Measurements from ENCODE around the gene DLG2. TPM values are rescaled to one million over a fixed set of nuclear protein-coding genes. Genes with fewer than 3 reads are reported as not detected.

Gene DLG2
- polyA plus RNA-seq, 3 donors: 0.24 to 0.39 TPM; not detected in 1

DNA sequence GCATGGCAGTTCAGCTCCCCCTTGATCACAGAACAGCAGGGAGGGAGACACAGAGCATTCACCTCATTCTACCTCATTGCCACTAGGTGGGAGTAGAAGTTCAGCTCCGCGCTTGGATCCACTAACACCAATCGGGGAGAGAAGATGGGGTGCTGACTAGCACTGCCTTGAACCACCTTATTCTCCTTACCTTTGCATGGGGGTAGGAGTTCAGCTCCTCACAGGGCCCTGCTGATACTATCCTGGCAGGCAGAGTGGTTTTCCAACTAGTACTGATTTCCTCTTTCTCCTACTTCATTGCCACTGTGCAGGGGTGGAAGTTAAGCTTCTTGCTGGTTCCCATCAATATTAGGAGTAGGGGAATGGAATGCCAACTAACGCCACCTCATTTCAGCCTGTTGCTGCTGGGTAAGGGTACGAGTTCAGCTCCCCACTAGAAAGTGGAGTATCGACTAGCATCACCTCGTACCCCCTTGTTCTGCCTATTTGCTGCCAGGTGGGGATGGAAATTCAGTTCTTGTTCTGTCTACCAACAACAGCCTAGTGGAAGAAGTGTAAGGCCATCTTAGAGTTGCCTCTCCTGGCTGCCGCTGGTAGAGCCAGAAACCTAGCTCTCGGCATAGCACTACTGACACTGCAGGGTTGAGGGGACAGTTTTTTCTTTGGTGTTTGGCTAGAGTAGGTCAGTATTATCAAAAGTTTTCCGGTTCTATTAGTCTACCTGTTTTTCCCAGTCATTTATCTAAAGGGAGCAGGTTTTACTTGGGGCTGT lies 1790.1 kb downstream of the DLG2 start:
- no peaks in the 10 kb centered on the region for H3K4me1 Mint-ChIP-seq
- TF ChIP-seq, protein P1, sequence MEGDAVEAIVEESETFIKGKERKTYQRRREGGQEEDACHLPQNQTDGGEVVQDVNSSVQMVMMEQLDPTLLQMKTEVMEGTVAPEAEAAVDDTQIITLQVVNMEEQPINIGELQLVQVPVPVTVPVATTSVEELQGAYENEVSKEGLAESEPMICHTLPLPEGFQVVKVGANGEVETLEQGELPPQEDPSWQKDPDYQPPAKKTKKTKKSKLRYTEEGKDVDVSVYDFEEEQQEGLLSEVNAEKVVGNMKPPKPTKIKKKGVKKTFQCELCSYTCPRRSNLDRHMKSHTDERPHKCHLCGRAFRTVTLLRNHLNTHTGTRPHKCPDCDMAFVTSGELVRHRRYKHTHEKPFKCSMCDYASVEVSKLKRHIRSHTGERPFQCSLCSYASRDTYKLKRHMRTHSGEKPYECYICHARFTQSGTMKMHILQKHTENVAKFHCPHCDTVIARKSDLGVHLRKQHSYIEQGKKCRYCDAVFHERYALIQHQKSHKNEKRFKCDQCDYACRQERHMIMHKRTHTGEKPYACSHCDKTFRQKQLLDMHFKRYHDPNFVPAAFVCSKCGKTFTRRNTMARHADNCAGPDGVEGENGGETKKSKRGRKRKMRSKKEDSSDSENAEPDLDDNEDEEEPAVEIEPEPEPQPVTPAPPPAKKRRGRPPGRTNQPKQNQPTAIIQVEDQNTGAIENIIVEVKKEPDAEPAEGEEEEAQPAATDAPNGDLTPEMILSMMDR (IDR thresholded peaks at IDR 0.05): no peak
- Histone ChIP-seq H3K36me3 (replicated peaks in 1 of 2; ENCODE audit: control insufficient read depth in 1 of 2, insufficient read depth in 2 of 2, low read length in 2 of 2) (no peaks in the 10 kb centered on the region), H3K4me1 (ENCODE audit: control insufficient read depth in 1 of 2, insufficient read depth in 2 of 2, low read length in 2 of 2) (no peaks in the 10 kb centered on the region), H3K27ac (ENCODE audit: low read depth in 1 of 2, low read length in 2 of 2) (no peak overlapping the region), H4K20me1 (ENCODE audit: insufficient read depth, low read length) (no peaks in the 10 kb centered on the region), H3K9me3 (replicated peaks in 1 of 2; ENCODE audit: control insufficient read depth in 1 of 2, insufficient read depth in 1 of 2, low read length in 2 of 2) (no peaks in the 10 kb centered on the region), H2AFZ (ENCODE audit: insufficient read depth, low read depth, low read length, poor library complexity, severe bottlenecking) (no peak overlapping the region), H3K4me2 (replicated peaks; ENCODE audit: extremely low read depth, low read length, poor library complexity, severe bottlenecking) (no peak overlapping the region), H3K9ac (ENCODE audit: insufficient read depth, low read length, poor library complexity, severe bottlenecking) (no peak overlapping the region), H3K4me3 (replicated peaks in 1 of 3; ENCODE audit: low read depth in 2 of 3, low read length in 3 of 3) (no peak overlapping the region), H3K27me3 (ENCODE audit: control insufficient read depth in 2 of 2, insufficient read depth in 2 of 2, low read length in 2 of 2) (no peaks in the 10 kb centered on the region), H3K79me2 (ENCODE audit: insufficient read depth, low read length) (no peaks in the 10 kb centered on the region)
- DNase-seq: no peak
- H3K4me3 Mint-ChIP-seq: no peak overlapping the region
- intact Hi-C loops (cut with micrococcal nuclease): no loop called here
- H3K27me3 Mint-ChIP-seq (ENCODE audit: low read depth in 3 of 3): peaks cover 1 to 4% (median 3%) of the 10 kb centered on the region in 3 donors
- 75% methylated on average over 5 of the region's 10 CpGs for WGBS (ENCODE audit: insufficient coverage)
- no peaks in the 10 kb centered on the region for H3K9me3 Mint-ChIP-seq
- no peaks in the 10 kb centered on the region for H3K36me3 Mint-ChIP-seq
- no peak overlapping the region for H3K27ac Mint-ChIP-seq

DNA sequence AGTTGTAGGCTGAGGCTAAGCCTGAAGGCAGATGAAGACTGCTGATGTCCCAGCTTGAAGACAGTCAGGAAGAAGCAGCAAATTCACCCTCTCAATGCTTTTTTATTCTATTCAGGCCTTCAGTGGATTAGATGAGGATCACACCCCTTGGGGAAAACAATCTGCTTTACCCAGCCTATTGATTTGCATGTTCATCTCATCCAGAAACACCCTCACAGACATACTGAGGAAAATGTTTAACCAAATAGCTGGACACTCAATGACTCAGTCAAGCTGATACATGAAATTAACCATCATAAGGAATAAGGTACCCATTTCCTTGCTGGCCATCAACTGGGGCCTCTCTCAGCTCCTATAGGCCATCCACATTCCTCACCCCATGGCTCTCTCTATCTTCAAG lies 1791.1 kb downstream of the DLG2 start:
- no peaks in the 10 kb centered on the region for H4K20me1 ChIP-seq (ENCODE audit: insufficient read depth, low read length)
- no peaks in the 10 kb centered on the region for H3K9me3 ChIP-seq (replicated peaks in 1 of 2; ENCODE audit: control insufficient read depth in 1 of 2, insufficient read depth in 1 of 2, low read length in 2 of 2)
- no peak overlapping the region for H3K9ac ChIP-seq (ENCODE audit: insufficient read depth, low read length, poor library complexity, severe bottlenecking)
- TF ChIP-seq, protein P1 (IDR thresholded peaks at IDR 0.05): no peak
- no peaks in the 10 kb centered on the region for H3K9me3 Mint-ChIP-seq
- no peaks in the 10 kb centered on the region for H3K4me1 ChIP-seq (ENCODE audit: control insufficient read depth in 1 of 2, insufficient read depth in 2 of 2, low read length in 2 of 2)
- no peaks in the 10 kb centered on the region for H3K27me3 ChIP-seq (ENCODE audit: control insufficient read depth in 2 of 2, insufficient read depth in 2 of 2, low read length in 2 of 2)
- H2AFZ ChIP-seq (ENCODE audit: insufficient read depth, low read depth, low read length, poor library complexity, severe bottlenecking): no peak overlapping the region
- H3K36me3 ChIP-seq (replicated peaks in 1 of 2; ENCODE audit: control insufficient read depth in 1 of 2, insufficient read depth in 2 of 2, low read length in 2 of 2): no peaks in the 10 kb centered on the region
- no peak for DNase-seq
- peaks cover 1 to 4% (median 3%) of the 10 kb centered on the region in 3 donors for H3K27me3 Mint-ChIP-seq (ENCODE audit: low read depth in 3 of 3)
- H3K4me3 ChIP-seq (replicated peaks in 1 of 3; ENCODE audit: low read depth in 2 of 3, low read length in 3 of 3): no peak overlapping the region
- no peaks in the 10 kb centered on the region for H3K36me3 Mint-ChIP-seq
- H3K4me1 Mint-ChIP-seq: no peaks in the 10 kb centered on the region
- H3K27ac Mint-ChIP-seq: no peak overlapping the region
- H3K4me2 ChIP-seq (replicated peaks; ENCODE audit: extremely low read depth, low read length, poor library complexity, severe bottlenecking): no peak overlapping the region
- H3K79me2 ChIP-seq (ENCODE audit: insufficient read depth, low read length): no peaks in the 10 kb centered on the region
- H3K27ac ChIP-seq (ENCODE audit: low read depth in 1 of 2, low read length in 2 of 2): no peak overlapping the region
- intact Hi-C loops (cut with micrococcal nuclease): no loop called here
- no peak overlapping the region for H3K4me3 Mint-ChIP-seq

All from CD14-positive monocyte (primary cell).